Lower leg skin (tissue), 3 donors: ENCODE results near the gene FBXO45.

Experiments used
- CTCF ChIP-seq, 3 donors: fragments of 450-650 bp; IDR thresholded peaks; one replicate each; pipeline ENCODE4 v1.5.1; 2016; ENCODE audit warnings: antibody characterized with exemption in 3 of 3, mild to moderate bottlenecking in 3 of 3, moderate library complexity in 2 of 3
- POLR2A ChIP-seq, 2 donors: fragments of 450-650 bp; IDR thresholded peaks; one replicate each; pipeline ENCODE4 v1.6.1; 2016 to 2017; ENCODE audit warnings: antibody characterized with exemption in 2 of 2, mild to moderate bottlenecking in 1 of 2, moderate library complexity in 1 of 2

GRCh38 chr3:196585044-196585757 is 16.7 kb downstream of the FBXO45 start:
- TF ChIP-seq CTCF (IDR thresholded peaks at IDR 0.05) (no peak), POLR2A (IDR thresholded peaks at IDR 0.05) (no peak)
